HCT116 (cell line): ENCODE measurements around the gene PDILT. TPM values are rescaled to one million over a fixed set of nuclear protein-coding genes. Genes with fewer than 3 reads are reported as not detected.

ENCODE experiments used
- ATAC-seq: fragments of 200-7000 bp; cut with Tn5 transposase; 2 replicates; pipeline ENCODE4 v1.9.1; 2020; ENCODE audit warnings: mild to moderate bottlenecking, moderate library complexity
- BruUV-seq: library from RNA; stranded (reverse); fragments of 400-500 nt; replicated peaks from 2 replicates; lab custom pipeline; 2021; lab: Mats Ljungman, UMichigan
- CTCF ChIA-PET: fragments of 300-600 bp; sonication (Branson Sonifier 250); formaldehyde crosslinking; loops from one replicate; lab custom pipeline; 2021; ENCODE audit warnings: antibody characterized with exemption; lab: Charles Lee
- POLR2A ChIA-PET: fragments of 300-600, 350-600 bp; sonication (Branson Sonifier 250); formaldehyde crosslinking; loops from one replicate; lab custom pipeline; 2021; ENCODE audit warnings: antibody characterized with exemption; lab: Charles Lee
- RAD21 ChIA-PET, 2 experiments: fragments of 300-600 bp; sonication (Branson Sonifier 250); formaldehyde crosslinking; loops; one replicate each; lab custom pipeline; 2023; ENCODE audit warnings: low total read pairs in 2 of 2; ENCODE audit not compliant: uncharacterized antibody in 2 of 2, unreplicated experiment in 2 of 2, low non-redundant PET in 1 of 2; lab: Charles Lee
- DNase-seq: peaks from one replicate; pipeline ENCODE4 v3.0.0-alpha.2; 2010; ENCODE audit warnings: low read depth, low spot score
- H2AFZ ChIP-seq: fragments of 200-600 bp; shearing (Covaris generic), sonication (generic); 2 replicates; pipeline ENCODE4 v1.6.1; 2017; ENCODE audit warnings: low read depth, mixed run types, mixed read lengths, antibody characterized with exemption, low read length; ENCODE audit not compliant: poor library complexity, severe bottlenecking
- H3K27ac ChIP-seq: 2 replicates; pipeline ENCODE4 v1.5.1; 2012; ENCODE audit warnings: low read depth, low read length
- H3K27me3 ChIP-seq: fragments of 200-600 bp; sonication (generic); 2 replicates; pipeline ENCODE4 v1.6.1; 2016; ENCODE audit warnings: mixed run types, low read length, mixed read lengths; ENCODE audit not compliant: insufficient read depth
- H3K36me3 ChIP-seq, 2 experiments: fragments of 200-500 bp in 1 of 2; fragments of 200-600 bp in 1 of 2; sonication (Bioruptor generic) in 1 of 2; sonication (generic) in 1 of 2; 2 replicates each; pipeline versions ENCODE4 v1.5.1 to v1.6.1; 2014 to 2016; ENCODE audit warnings: low read length in 2 of 2, inconsistent platforms in 1 of 2, mixed read lengths in 1 of 2, mixed run types in 1 of 2; ENCODE audit not compliant: insufficient read depth in 2 of 2, control insufficient read depth in 1 of 2
- H3K4me1 ChIP-seq, 2 experiments: fragments of 200-600 bp in 1 of 2; sonication (generic) in 1 of 2; 2 replicates each; pipeline versions ENCODE4 v1.5.1 to v1.6.1; 2012 to 2017; ENCODE audit warnings: low read length in 2 of 2, inconsistent platforms in 1 of 2, mild to moderate bottlenecking in 1 of 2, mixed read lengths in 1 of 2, mixed run types in 1 of 2, moderate library complexity in 1 of 2; ENCODE audit not compliant: insufficient read depth in 2 of 2, control insufficient read depth in 1 of 2
- H3K4me2 ChIP-seq: fragments of 200-600 bp; sonication (generic); 2 replicates; pipeline ENCODE4 v1.6.1; 2017; ENCODE audit warnings: mixed run types, low read length, mixed read lengths
- H3K4me3 ChIP-seq, 2 experiments: fragments of 200-600 bp in 1 of 2; sonication (generic) in 1 of 2; replicated peaks in 1 of 2; 2 replicates each; pipeline ENCODE4 v1.5.1; 2011 to 2016; ENCODE audit warnings: low read length in 2 of 2, control low read depth in 1 of 2, low read depth in 1 of 2, mild to moderate bottlenecking in 1 of 2, mixed read lengths in 1 of 2, mixed run types in 1 of 2
- H3K79me2 ChIP-seq: fragments of 200-600 bp; sonication (generic); 2 replicates; pipeline ENCODE4 v1.6.1; 2017; ENCODE audit warnings: mild to moderate bottlenecking, mixed run types, low read length, moderate library complexity, mixed read lengths; ENCODE audit not compliant: insufficient read depth
- H3K9ac ChIP-seq: fragments of 200-600 bp; sonication (generic); 2 replicates; pipeline ENCODE4 v1.6.1; 2016; ENCODE audit warnings: low read length, mixed read lengths
- H3K9me2 ChIP-seq: fragments of 200-600 bp; sonication (generic), shearing (Covaris generic); 2 replicates; pipeline ENCODE4 v1.6.1; 2017; ENCODE audit warnings: mixed run types, mild to moderate bottlenecking, moderate library complexity; ENCODE audit not compliant: insufficient read depth
- H3K9me3 ChIP-seq, 2 experiments: fragments of 200-500 bp in 1 of 2; fragments of 200-600 bp in 1 of 2; sonication (Bioruptor generic) in 1 of 2; sonication (generic) in 1 of 2; 2 replicates each; pipeline ENCODE4 v1.6.1; 2014 to 2017; ENCODE audit warnings: low read length in 2 of 2, mixed read lengths in 2 of 2, inconsistent platforms in 1 of 2, low read depth in 1 of 2, mild to moderate bottlenecking in 1 of 2, mixed run types in 1 of 2, moderate library complexity in 1 of 2; ENCODE audit not compliant: control insufficient read depth in 1 of 2, insufficient read depth in 1 of 2
- H4K20me1 ChIP-seq: fragments of 200-600 bp; sonication (generic), shearing (Covaris generic); 2 replicates; pipeline ENCODE4 v1.6.1; 2017; ENCODE audit warnings: mixed run types, mild to moderate bottlenecking, moderate library complexity; ENCODE audit not compliant: insufficient read depth
- ATF3 ChIP-seq: IDR thresholded peaks from 2 replicates; pipeline ENCODE4 v1.6.1; 2012
- CEBPB ChIP-seq: IDR thresholded peaks from 2 replicates; pipeline ENCODE4 v1.6.1; 2012; ENCODE audit warnings: low read depth
- CTCF ChIP-seq, 3 experiments: fragments of 200-600 bp in 1 of 3; sonication (generic) in 1 of 3; IDR thresholded peaks in 2 of 3; conservative IDR thresholded peaks in 1 of 3; 2 replicates each; pipeline ENCODE4 v1.5.1; 2012 to 2017; ENCODE audit warnings: low read depth in 2 of 3, low read length in 2 of 3, antibody characterized with exemption in 1 of 3, borderline replicate concordance in 1 of 3, control low read depth in 1 of 3, mild to moderate bottlenecking in 1 of 3, mixed read lengths in 1 of 3, mixed run types in 1 of 3, moderate library complexity in 1 of 3; ENCODE audit not compliant: insufficient read depth in 1 of 3
- EGR1 ChIP-seq: IDR thresholded peaks from 2 replicates; pipeline ENCODE4 v1.6.1; 2012; ENCODE audit warnings: low read depth
- FOSL1 ChIP-seq: IDR thresholded peaks from 2 replicates; pipeline ENCODE4 v1.6.1; 2012; ENCODE audit warnings: low read depth
- MAX ChIP-seq: IDR thresholded peaks from 2 replicates; pipeline ENCODE4 v1.6.1; 2012
- RAD21 ChIP-seq: IDR thresholded peaks from 2 replicates; pipeline ENCODE4 v1.6.1; 2012; ENCODE audit warnings: low read depth, mild to moderate bottlenecking
- REST ChIP-seq: IDR thresholded peaks from 2 replicates; pipeline ENCODE4 v1.6.1; 2012; ENCODE audit warnings: low read depth
- YY1 ChIP-seq: IDR thresholded peaks from 2 replicates; pipeline ENCODE4 v1.6.1; 2011; ENCODE audit warnings: low read length, low read depth, moderate library complexity, mild to moderate bottlenecking; ENCODE audit not compliant: insufficient replicate concordance; ENCODE audit errors: extremely low read depth
- intact Hi-C: fragments of 100-400 bp; cut with micrococcal nuclease; formaldehyde crosslinking; loops from 2 replicates; pipeline ENCODE4 v1.10.0; 2022
- total RNA-seq: library from RNA; stranded (reverse); gene quantifications from one replicate; pipeline ENCODE4 v1.2.1, GENCODE V29; 2021; ENCODE audit not compliant: unreplicated experiment

Gene PDILT
- total RNA-seq, 1 experiment from 2014 or later = not detected

- no peaks in the 10 kb centered on the region for H4K20me1 ChIP-seq
- no peaks in the 10 kb centered on the region for H3K79me2 ChIP-seq
- no peak overlapping the region for H3K4me2 ChIP-seq
- no TSS peak for BruUV-seq
- TF ChIP-seq REST (no peak), CEBPB (no peak), YY1 (no peak), MAX (no peak), FOSL1 (no peak), ATF3 (no peak), RAD21 (no peak), EGR1 (no peak), CTCF (IDR thresholded peaks at IDR 0.05 in 2 of 3, conservative IDR thresholded peaks at IDR 0.05 in 1 of 3; ENCODE audit: borderline replicate concordance in 1 of 3, insufficient read depth in 1 of 3, low read depth in 2 of 3, low read length in 2 of 3) (no peak)
- POLR2A ChIA-PET = no interaction called here
- no peaks in the 10 kb centered on the region for H3K36me3 ChIP-seq
- H2AFZ ChIP-seq = no peak overlapping the region
- no peak overlapping the region for H3K4me3 ChIP-seq
- H3K4me1 ChIP-seq = no peaks in the 10 kb centered on the region
- no peak for ATAC-seq
- no peak for DNase-seq
- no peaks in the 10 kb centered on the region for H3K9me3 ChIP-seq
- CTCF ChIA-PET = interaction anchor here (0.7 to 1.0 kb wide), 3 partner anchors 13 to 63 kb away, joined by 3 to 4 read pairs (median 3); no protein-coding TSS in a partner anchor
- no peak overlapping the region for H3K27ac ChIP-seq
- H3K9ac ChIP-seq = no peak overlapping the region
- RAD21 ChIA-PET = no interaction called here
- intact Hi-C loops = no loop called here
- no peaks in the 10 kb centered on the region for H3K9me2 ChIP-seq
- peaks cover 42% of the 10 kb centered on the region; the same call in 1 of the 2 replicates for H3K27me3 ChIP-seq
Measured at GRCh38 chr16:20363191-20363590, 41.3 kb downstream of the PDILT start.
